HG03175 (cell line): ENCODE results near the gene GRK6.
A peak's percentile ranks its signal among the peaks of the same experiment; 100 is the strongest.
"Not testable (repeated sequence)": the region's sequence is repeated elsewhere in the genome, so short reads cannot be mapped to it uniquely, and the experiment has no call there.

Experiments used
- ATAC-seq: cut with Tn5 transposase; IDR thresholded peaks from one replicate; pipeline ENCODE4 v1.9.1; 2021; ENCODE audit warnings: mild to moderate bottlenecking, moderate library complexity; ENCODE audit not compliant: unreplicated experiment

The GRK6 gene

DNA sequence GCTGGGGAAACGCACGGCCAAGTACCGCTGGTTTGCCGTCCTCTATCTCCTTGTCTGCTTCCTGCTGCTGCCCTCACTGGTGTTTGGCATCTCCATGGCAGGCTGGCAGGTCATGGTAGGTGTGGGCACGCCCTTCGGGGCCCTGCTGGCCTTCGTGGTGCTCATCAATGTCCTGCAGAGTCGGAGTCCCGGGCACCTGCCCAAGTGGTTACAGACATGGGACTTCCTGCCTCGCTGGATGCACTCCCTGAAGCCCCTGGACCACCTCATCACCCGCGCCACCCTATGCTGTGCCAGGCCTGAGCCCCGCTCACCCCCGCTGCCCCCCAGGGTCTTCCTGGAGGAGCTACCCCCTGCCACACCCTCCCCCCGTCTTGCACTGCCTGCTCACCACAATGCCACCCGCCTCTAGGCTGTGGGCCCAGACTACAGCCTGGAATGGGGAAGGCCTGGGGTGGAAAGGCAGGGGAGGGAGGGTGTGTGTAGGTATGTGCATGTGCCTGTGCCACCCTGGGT is 28.5 kb upstream of the GRK6 start:
- no peak for ATAC-seq

DNA sequence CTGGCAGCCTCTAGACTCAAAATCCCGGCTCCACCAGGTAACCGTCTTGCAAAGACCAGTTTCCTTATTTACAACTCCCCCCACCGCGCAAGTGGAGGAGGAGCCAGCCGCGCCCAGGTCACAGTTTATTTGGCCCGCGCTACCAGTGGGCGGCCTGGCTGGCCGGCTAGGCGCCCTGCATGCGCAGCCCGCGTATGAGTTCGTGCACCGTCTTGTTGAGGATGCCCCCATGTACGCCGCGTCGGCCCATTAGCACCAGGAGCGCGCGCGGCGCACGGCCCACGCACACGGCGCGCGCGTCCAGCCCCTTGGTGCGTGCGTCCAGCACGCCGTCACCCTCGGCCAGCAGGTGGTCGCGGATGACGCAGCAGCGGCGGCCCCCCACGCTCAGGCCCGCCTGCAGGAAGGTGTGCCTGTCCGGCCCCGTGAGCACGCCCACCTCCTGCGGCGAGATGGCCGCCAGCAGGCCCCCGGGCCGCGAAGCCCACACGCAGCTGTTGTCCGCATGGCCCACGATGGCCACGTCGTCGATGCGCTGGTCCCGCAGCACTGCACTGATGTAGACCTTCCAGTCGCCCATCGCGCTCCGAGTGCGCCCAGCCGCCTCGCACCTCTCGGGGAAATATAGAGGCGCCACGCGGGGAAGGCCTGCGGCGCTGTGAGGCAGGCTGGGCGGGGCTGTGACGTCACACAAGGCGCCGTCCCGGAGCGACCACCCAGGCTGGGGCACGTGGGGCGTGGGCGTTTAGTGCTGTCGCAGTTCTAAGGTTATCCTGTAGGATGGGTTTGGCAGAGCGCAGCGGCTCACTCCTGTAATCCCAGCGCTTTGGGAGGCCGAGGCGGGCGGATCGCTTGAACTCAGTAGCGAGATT is 26.2 kb upstream of the GRK6 start, which contains the start of gene PFN3:
TSS of gene PFN3 (minus strand) at position 665 of the 872 bp plus-strand sequence. CDS start at position 580, 85 bp downstream.
- ATAC-seq: no peak

DNA sequence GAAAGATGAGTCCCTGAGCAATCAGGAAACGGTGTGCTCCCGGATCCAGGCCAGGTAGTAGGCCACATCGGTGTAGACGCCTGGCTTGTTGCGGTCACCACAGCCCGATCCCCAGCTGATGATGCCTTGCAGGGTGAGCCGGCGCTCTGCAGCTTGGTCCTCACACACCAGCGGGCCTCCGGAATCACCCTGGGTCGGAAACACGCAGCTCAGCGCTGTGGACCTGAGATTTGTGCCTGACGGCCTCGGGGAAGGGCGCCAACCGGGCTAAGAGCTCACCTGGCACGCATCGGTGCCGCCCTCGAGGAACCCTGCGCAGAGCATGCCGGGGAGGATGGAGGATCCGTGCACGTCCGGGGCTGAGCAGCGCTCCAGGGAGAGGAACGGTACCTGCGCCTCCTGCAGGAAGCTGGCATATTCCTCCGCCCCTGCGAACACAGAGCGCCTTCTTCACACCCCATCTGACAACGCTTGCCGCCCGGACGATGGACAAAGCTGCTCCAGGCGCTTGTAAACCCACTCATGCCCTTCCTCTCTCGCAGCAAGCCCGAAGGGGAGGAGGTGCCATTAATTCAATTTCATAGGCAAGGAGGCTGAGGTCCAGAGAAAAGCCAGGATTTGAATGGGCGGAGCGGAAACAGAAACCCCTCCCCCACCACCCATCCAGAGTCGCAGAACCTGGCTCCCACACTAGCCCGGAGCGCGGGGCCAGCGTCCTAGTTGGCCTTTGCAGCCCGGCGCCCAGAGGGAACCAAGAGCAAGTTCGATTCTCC is 24.0 kb upstream of the GRK6 start:
- no peak for ATAC-seq

DNA sequence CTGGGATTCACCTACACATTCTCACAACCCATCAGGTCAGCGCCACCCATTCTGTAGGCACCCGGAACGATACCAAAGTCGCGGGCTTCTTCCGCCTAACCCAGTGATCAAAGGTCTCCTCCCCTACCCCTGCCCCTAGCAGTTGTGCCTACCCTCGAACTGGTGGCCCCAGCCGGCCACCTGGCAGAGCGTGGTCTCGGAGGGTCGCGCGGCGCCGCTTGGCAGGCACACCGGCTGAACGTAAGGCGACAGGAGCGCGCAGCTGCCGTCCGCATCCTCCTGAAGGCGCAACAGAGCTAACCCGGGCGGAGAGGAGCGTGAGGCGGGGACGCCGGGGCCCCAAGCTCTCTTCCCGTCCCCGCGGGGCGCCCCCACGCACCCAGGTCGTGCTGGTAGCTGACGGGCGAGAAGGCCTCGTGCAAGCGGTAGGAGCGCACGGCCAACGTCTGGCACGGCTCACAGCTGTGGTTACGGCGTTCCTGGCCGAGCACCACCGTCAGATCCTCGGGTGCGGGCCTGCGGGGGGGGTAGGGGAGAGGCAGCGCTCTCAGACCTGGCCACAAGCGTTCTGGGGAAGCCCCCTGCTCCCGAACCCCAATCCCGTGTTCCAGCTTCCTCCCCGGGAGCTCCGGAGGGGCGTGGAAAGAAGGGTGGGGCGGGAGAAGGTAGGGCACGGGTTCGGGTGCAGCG is 23.2 kb upstream of the GRK6 start:
- ATAC-seq: peak; percentile 14

DNA sequence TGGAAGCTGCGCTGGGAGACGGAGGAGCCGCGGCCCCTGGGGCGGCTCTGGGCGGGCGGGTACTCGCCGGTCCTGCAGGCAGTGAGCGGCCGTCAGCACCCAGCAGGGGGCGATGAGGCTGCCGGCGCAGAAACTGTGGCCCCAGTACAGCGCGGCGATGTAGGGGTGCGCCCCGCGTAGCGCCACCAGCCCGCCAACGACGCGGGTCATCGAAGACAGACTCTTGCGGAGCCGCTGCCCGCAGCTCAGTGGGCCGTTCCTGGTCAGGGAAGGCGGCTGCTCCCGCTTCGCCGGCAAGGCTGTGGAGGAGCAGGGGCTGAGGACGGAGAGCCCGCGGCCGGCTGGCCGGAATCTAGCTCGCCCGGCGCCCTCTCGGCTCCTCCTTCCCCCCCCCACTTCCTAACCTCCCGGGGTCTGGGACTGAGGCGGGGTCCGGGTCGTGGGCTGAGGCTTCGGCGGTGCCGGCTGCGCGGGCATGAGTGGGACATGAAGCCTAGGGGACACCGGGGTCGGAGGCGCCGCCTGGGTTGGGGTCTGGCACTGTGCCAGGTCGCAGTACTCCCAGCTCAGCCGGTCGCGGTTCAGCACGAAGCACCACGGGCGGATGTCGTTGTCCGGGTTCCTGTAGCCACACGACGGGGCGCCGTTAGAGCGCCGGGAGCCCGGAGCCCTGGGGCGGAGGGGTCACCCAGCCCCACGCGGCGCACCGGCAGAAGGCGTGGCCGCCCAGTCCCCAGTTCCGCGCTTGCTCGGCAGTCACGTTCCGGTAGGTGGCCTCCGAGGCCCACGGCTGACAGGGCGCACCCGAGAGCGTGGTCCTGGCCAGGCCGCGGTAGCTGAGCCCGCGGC is 22.5 kb upstream of the GRK6 start:
- peak; percentile 79 for ATAC-seq

DNA sequence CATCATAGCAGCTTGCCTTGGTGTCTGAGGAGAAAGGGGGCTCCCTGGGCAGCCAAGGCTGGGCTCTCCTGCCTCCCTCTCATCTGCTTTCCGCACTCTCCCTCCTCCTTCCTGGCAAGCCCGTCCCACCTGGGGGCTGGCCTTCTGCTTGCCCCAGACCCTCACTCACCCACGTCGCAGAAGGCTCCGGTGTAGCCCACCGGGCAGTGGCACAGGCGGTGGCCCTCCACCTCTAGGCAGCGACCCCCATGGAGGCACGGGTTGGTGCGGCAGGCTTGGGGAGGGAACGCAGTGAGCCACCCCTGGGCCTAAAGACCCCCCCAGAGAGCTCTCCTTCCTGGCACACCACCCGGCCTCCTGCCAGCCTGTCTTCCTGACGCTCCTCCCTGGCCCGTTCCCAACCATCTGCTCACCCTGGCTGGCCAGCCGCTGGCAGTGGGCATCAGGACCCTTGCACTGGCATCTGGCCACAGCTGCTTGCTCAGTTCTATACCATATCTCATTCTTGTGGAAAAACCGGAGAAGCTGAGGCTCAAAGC is 21.8 kb upstream of the GRK6 start:
- ATAC-seq: no peak

DNA sequence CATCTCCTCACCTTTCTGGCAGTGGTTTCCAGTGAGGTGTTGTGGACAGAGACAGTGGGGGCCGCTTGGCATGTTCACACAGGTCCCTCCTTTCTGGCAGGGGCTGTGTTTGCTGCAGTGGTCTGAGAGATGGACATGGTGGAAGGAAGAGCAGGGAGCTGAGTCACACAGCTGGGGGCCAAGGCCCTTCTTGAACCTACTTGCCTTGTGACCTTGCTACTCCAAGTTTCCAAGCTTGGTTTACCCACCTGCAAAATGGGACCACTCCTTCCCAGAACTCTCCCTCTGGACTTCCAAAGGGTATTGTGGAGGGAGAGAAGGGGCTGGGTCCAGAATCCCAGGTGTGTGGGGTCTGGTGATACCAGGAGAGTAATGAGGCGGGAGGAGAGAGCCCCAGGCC is 21.2 kb upstream of the GRK6 start:
- no peak for ATAC-seq

DNA sequence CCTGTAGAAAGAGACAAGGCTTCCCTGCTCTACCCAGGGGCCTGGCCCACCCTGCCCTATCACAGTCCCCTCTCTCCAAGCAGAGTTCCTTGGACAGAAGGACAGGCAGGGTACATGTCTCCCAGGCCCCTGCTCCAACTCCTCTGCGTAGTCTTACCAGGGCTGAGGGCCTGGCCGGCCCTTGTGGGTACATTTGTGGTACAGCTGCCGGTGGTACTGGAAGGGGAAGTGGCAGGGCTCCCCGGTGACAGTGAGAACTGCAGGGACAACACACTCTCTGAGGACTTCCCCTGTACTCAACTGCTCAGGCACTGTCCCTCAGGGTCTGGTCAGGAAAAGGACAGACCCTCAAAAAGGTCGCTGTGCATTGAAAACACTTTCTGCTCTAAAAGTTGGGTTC is 20.7 kb upstream of the GRK6 start:
- ATAC-seq: no peak

DNA sequence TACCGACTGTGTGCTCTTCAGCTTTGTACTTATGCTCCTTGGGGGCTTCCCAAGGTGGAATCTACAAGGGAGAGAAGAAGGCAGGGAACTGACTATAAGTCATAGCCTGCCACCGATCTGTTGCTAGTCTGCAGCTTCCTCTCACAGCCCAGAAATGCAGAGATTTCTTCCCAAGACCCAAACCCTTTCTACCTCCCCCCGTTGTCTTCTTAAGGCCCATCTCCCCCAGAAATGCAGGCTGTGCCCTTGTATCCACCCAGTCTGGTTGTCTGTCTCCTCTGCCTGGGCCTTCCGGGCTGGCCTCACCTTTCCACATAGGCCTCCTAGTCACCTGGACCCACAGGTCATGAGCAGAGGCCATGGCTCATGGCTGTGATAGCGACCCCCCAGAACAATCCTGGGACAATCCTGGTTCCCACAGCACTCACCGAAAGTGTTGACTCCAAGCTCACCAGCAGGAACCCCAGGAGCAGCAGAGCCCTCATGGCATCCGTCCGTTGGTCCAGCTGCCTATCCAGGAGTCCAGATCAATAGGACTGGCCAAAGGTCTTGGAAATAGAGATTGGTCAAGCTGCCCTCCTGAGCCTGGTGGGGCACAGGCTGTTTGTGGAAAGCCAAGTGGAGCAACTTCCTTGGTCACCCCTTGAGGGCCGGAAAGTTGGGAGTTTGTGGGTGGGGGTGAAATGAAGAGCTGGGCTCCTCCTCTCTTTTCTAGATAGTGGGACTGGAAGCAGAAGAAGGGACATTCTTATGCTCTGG is 17.3 kb upstream of the GRK6 start, which contains the start of gene F12:
TSS of gene F12 (minus strand) at position 522 of the 759 bp plus-strand sequence. CDS start at position 485, 37 bp downstream.
- no peak for ATAC-seq

DNA sequence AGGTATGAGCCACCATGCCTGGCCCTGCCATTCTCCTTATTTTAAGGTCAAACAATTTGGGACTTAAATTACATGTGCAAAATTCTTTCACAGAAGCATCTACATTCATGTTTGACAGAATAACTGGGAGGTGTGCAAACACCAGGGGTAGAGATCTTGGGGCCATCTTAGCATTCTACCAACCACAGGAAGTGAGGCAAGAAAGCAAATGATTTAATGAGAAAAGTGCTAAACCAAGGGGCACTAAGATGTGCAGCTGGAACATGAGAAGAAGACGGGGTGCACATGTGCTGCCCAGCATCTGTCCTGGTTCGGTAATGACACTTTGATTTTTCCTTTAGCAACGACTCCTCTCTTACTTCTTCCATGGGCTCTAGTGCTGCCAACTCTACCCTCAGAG is 15.9 kb upstream of the GRK6 start:
- ATAC-seq: no peak

DNA sequence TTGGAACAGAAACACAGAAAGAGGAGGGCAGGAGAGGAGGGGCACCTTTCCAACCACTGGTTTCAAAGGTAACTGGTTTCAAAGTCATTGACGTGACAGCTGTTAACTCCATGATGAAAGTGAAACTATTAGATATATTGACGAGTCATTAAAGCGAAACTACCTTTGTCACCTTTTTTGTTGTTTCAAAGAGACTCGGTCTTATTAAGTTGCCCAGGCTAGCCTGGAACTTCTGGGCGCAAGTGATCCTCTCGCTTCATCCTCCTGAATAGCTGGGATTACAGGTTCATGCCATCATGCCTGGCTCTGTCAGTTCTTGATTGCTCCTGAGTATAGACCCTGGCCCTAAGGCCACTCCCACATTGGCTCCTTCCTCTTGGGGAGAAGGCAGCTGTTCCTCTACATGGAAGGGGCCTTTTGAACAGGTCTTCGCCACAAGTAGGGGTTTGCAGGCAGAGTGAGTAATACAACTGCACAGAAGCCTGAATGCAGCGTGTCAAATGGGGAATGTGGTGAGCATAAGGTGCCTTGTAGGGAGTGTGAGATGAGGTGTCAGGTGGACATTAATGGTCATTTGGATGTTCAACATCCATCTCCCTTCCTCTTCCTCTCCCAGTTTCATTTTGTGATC is 13.8 kb upstream of the GRK6 start:
- peak; percentile 68 for ATAC-seq

DNA sequence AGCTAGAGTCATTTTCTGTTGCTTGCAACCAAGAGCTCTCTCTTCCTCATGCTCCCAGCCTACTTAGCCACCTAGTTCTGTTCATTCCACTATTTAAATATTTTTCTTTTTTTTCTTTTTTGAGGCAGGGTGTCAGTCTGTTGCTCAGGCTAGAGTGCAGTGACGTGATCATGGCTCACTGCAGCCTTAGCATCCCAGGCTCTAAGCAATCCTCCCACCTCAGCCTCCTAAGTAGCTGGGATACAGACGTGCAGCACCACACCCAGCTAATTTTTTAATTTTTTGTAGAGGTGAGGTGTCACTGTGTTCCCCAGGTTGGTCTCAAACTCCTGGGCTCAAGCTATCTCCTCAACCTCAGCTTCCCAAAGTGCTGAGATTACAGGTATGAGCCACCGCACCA is 12.0 kb upstream of the GRK6 start:
- no peak for ATAC-seq

DNA sequence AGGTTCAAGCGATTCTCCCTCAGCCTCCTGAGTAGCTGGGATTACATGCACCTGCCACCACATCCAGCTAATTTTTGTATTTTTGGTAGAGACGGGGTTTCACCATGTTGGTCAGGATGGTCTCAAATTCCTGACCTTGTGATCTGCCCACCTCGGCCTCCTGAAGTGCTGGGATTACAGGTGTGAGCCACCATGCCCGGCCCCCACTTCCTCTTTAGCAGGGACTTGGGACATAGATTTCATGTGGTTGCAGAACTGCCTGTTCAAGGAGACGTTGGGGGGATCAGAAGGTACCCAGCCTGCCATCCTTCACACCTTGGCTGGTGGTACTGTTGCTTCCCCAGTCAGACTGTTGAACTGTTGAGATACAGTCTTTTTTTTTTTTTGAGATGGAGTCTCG is 9.4 kb upstream of the GRK6 start:
- not testable (repeated sequence) for ATAC-seq

DNA sequence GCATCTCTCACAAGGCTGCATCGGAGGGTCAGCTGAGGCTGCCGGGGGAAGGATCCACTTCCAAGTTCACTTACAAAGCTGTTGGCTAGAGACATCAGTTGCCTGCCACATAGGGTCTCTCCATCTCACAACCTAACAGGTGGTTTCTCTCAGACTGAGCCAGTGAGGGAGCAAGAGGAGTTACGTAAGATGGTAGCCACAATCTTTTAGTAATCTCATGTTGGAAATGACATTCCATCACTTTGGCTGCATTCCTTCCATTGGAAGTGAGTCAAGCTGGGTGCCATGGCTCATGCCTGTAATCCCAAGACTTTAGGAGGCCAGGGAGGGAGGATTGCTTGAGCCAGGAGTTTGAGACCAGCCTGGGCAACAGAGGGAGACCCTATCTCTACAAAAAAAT is 7.4 kb upstream of the GRK6 start:
- ATAC-seq: no peak

DNA sequence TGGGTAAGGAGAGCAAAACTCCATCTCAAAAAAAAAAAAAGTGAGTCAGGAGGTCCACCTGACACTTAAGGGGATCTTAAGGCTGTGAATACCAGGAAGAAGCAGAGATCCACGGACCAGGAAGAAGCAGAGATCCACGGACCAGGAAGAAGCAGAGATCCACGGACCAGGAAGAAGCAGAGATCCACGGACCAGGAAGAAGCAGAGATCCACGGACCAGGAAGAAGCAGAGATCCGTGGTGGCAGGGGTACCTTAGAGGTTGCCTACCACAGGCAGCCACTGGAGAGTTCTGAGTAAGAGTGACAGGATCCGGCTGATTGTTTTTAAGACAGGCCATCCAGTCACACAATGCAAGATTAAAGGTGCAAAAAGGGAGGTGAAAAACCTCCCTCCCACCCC is 6.0 kb upstream of the GRK6 start:
- ATAC-seq: not testable (repeated sequence)

DNA sequence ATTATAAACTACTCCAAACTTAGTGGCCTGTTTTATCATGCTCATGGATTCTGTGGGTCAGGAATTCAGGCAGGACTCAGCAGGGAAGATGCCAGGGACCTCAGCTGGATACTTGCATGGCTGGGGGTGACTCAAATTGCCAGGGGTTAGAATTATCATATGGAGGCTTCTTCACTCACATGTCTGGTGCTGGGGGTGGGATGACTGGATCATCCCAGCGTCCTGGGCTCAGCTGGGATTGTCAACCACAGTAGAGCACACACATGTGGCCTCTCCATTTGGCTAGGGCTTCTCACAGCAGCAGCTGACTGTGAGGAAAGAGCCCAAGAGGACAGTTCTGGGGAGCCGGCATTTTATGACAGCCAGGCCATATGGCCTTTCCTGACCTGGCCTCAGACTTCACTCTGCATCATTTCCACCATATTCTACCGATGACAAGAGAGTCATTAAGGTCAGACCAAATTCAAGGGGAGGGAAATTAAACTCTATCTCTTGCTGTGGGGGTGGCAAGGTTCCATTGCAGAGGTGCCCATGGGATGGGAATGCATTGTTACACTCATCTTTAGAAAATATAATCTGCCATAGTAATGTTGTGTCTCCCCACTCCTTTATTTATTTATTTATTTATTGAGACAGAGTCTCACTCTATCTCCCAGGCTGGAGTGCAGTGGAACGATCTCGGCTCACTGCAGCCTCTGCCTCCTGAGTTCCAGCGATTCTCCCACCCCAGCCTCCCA is 5.2 kb upstream of the GRK6 start:
- ATAC-seq: no peak

DNA sequence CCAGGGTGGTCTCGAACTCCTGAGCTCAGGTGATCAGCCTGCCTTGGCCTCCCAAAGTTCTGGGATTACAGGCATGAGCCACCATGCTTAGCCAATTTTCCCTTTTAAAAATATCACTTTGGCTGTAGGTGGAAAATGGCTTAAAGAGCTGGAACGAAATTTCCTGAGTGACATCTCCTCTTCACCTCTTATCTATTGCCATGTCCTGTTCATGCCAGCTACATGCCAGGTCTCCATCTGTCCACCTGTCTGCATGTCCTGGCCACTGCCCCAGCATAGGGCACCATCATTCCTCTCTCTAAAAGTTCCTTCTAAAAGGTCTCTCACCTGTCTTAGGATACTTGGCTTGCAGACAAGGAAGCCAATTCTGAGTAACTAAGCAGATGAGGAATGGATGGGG is 2.8 kb upstream of the GRK6 start:
- ATAC-seq: no peak

DNA sequence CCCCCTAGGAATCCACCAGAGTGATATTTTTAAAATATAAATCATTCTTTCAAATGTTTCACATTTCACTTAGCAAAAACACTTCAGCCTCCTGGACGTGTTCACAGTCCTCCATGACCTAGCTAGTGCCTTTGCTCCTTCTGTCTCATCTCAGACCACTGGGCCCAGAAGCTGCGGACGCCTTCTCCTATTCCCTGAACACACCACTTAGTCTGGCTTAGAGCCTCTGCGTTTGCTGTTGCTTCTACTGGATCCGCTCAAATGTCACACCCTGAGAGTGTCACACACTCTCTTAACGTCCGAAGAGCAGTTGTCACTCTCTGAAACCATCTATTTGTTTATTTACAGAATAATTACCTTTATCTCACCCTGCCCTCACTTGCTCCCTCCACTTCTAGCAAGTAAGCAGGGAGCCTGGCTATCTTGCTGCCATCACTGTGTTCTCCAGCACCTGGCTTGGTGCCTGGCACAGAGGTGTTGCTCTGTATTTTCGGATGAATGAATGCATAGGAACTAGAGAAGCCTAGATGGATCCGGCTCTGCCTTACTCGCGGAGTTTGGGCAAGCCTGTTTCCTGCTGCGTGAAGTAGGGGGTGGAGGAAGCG is 1.2 kb upstream of the GRK6 start:
- no peak for ATAC-seq
